Prostate gland (tissue), 2 donors: ENCODE measurements around the gene UNC50.

Source experiments
- POLR2A ChIP-seq: fragments of 450-650 bp; IDR thresholded peaks from one replicate; pipeline ENCODE4 v1.6.1; 2016; ENCODE audit warnings: antibody characterized with exemption, mild to moderate bottlenecking
- POLR2AphosphoS5 ChIP-seq: sonication (generic); formaldehyde crosslinking; IDR thresholded peaks from one replicate; pipeline ENCODE4 v1.6.1; 2017; ENCODE audit warnings: antibody characterized with exemption
- TF ChIP-seq, protein P1 (sequence below), 4 experiments: fragments of 200-600 bp in 2 of 4; fragments of 450-650 bp in 2 of 4; sonication (generic) in 2 of 4; IDR thresholded peaks; 1 replicate in 3 of 4; 2 replicates in 1 of 4; pipeline ENCODE4 v1.5.1; 2016 to 2019; ENCODE audit warnings: antibody characterized with exemption in 4 of 4, mild to moderate bottlenecking in 2 of 4, moderate library complexity in 2 of 4

DNA sequence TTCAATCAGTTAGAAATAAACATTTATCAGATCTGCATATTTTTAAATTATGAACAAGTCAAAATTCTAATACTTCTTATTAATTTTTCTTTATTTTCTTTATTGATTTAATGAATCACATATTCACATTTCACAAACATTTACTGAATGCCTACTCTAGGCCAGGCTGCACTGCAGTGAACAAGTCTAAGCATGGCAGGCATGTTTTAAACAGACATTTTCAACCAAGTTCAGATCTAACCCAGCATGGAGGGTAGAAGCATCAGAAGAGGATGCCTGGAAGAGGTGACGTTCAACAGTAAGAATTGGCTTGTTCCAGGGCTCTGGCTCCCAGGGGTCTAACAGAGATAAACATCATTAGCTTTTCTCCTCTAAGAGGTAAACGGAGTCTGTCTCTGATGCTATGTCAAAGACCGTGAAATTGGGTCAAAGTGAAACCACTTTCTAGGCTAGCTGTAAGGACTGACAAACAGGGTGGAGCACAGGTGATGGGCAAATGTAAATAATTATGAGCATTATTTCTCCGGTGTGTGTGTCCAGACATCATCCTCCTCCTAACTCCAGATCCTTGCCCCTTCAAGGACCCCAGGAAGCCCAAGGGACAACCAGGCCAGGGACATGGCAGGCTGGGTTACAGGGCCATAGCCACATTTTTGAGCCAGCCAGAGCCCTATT lies 50.6 kb downstream of the UNC50 start:
- TF ChIP-seq, protein P1, sequence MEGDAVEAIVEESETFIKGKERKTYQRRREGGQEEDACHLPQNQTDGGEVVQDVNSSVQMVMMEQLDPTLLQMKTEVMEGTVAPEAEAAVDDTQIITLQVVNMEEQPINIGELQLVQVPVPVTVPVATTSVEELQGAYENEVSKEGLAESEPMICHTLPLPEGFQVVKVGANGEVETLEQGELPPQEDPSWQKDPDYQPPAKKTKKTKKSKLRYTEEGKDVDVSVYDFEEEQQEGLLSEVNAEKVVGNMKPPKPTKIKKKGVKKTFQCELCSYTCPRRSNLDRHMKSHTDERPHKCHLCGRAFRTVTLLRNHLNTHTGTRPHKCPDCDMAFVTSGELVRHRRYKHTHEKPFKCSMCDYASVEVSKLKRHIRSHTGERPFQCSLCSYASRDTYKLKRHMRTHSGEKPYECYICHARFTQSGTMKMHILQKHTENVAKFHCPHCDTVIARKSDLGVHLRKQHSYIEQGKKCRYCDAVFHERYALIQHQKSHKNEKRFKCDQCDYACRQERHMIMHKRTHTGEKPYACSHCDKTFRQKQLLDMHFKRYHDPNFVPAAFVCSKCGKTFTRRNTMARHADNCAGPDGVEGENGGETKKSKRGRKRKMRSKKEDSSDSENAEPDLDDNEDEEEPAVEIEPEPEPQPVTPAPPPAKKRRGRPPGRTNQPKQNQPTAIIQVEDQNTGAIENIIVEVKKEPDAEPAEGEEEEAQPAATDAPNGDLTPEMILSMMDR (IDR thresholded peaks at IDR 0.05), result no peak
- TF ChIP-seq POLR2AphosphoS5 (no peak), POLR2A (no peak)
